Tibial nerve (tissue), 4 donors: ENCODE data around the gene KCNIP3.
"Not testable (repeated sequence)": the region's sequence is repeated elsewhere in the genome, so short reads cannot be mapped to it uniquely, and the experiment has no call there.

Experiments used
- CTCF ChIP-seq, 5 experiments: fragments of 200-600 bp in 3 of 5; fragments of 450-650 bp in 2 of 5; sonication (generic) in 3 of 5; IDR thresholded peaks; one replicate each; pipeline ENCODE4 v1.5.1; 2016 to 2019; ENCODE audit warnings: antibody characterized with exemption in 5 of 5, mild to moderate bottlenecking in 3 of 5, moderate library complexity in 2 of 5
- EP300 ChIP-seq, 2 donors: sonication (generic); formaldehyde crosslinking; IDR thresholded peaks; one replicate each; pipeline ENCODE4 v1.6.1; 2017; ENCODE audit warnings: antibody characterized with exemption in 2 of 2, mild to moderate bottlenecking in 1 of 2
- POLR2A ChIP-seq, 2 donors: fragments of 450-650 bp; IDR thresholded peaks; one replicate each; pipeline ENCODE4 v1.6.1; 2017; ENCODE audit warnings: antibody characterized with exemption in 2 of 2, mild to moderate bottlenecking in 2 of 2, moderate library complexity in 2 of 2

DNA sequence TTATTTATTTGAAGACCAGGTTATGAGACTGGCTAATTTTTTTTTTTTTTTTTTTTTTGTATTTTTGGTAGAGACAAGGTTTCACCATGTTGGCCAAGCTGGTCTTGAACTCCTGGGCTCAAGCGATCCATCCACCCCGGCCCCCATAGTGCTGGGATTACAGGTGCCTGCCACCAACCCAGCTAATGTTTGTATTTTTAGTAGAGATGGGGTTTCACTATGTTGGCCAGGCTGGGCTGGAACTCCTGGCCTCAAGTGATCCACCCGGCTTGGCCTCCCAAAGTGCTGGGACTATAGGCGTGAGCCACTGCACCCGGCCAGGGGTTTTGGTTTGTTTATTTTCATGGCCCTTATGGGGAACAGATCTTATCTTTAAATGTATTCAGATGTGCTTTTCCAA is 27.4 kb upstream of the KCNIP3 start:
- not testable (repeated sequence) for TF ChIP-seq CTCF, EP300, POLR2A (IDR thresholded peaks at IDR 0.05)
